GM19023 (cell line): ENCODE data around the gene METTL14.
"Not testable (repeated sequence)": the region's sequence is repeated elsewhere in the genome, so short reads cannot be mapped to it uniquely, and the experiment has no call there.

ENCODE experiments used
- ATAC-seq: cut with Tn5 transposase; IDR thresholded peaks from one replicate; pipeline ENCODE4 v1.9.1; 2021; ENCODE audit warnings: mild to moderate bottlenecking, moderate library complexity; ENCODE audit not compliant: unreplicated experiment

METTL14 gene

GRCh38 chr4:118684873-118685811 lies at the start of gene METTL14:
METTL14 (plus strand) TSS chr4:118685392; CDS start chr4:118685535, 143 bp downstream.
- ATAC-seq, result peak; percentile 100

GRCh38 chr4:118636126-118636525 lies 49.1 kb upstream of the METTL14 start:
- not testable (repeated sequence) for ATAC-seq

DNA sequence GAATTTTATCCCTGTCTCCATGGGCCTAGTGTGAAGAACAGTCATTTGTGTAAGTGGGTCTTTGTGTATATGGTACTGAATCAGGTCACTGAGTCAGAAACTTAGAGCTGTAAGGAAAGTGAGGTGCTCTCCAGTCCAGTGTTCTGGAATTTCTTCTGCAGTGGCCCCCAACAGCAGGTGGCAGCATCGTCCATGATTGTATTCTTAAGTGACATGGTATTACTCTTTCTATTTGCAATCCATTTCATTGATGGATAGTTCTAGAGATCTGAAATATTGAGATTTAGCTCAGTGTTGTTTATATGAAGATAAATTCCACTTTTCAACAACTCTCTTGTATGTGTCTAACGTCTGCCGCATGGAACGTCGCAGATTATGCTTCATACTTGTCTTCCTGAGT lies 20.5 kb upstream of the METTL14 start:
- not testable (repeated sequence) for ATAC-seq

DNA sequence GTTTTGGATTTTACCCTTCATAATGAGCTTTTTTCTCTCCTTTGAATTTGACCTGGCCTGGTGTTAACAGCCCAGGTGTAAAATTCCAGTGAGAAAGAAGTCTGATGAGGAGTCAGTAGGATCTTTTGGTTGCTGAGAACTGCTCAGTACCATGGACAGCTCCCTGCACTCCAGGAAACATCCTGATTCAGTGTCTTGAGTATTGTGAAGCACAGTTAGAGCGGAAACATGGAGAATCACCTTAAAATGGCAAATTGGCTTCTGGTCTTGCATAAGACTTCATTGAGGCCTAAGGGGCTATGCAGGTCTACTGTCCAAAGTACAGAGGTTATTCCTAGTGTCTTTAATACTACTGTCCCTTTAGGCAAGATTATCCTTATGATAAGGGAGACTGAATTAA lies 16.0 kb upstream of the METTL14 start:
- not testable (repeated sequence) for ATAC-seq

DNA sequence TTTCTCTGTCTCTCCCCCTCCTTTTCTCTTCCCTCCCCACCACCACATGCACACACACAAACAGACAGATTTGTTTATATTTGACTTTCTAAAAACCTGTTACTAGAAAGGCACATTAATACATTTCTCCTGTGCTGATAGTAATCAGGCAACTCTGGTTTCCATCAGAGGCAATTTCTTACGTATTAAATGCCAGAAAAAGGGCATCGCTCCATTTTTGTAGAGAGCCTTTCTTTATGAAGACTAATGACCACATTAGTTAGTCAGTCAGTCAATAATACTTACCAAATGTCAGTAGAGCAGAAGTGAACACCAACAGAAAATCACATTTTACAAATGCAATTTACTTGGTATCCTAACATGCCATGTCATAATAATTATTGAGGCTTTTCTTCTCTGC lies 14.2 kb upstream of the METTL14 start:
- not testable (repeated sequence) for ATAC-seq

- ATAC-seq, result no peak
Measured at GRCh38 chr4:118676128-118676527, 9.1 kb upstream of the METTL14 start.

DNA sequence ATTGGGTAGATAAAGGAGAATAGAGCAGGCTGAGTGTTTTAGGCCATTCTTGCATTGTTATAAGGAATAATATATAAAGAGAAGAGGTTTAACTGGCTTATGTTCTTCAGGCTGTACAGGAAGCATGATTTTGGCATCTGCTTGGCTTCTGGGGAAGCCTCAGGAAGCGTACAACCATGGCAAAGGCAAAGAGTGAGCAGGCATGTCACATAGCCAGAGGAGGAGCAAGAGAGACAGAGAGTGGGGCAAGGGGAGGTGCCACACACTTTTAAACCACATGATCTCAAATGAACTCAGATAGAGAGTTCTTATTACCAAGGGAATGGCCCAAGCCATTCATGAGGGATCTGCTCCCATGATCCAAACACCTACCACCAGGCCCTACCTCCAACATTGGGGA lies 4.4 kb upstream of the METTL14 start:
- ATAC-seq, result no peak

GRCh38 chr4:118682928-118683327 lies 2.3 kb upstream of the METTL14 start:
- ATAC-seq, result no peak

- no peak for ATAC-seq
Measured at GRCh38 chr4:118683513-118683912, 1.7 kb upstream of the METTL14 start.

DNA sequence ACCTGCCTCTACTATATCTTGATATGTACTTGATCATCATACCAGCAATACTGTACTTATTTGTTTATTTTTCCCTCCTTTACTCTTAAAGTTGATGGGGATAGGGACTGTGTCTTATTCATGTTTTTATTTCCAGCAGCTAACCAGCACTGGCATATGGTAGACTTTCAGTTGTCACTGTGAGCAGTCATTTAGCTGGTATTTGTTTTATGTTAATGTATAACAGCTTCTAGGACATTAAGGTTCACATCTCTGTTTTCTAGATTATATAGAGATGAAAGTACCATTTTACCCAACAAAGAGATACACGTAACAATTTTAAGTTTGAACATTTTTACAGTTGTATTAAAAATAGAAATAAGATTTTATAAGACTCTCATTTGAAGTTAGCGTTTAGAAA lies 17.9 kb downstream of the METTL14 start:
- ATAC-seq, result no peak

GRCh38 chr4:118711052-118711451 lies 25.9 kb downstream of the METTL14 start:
- no peak for ATAC-seq

DNA sequence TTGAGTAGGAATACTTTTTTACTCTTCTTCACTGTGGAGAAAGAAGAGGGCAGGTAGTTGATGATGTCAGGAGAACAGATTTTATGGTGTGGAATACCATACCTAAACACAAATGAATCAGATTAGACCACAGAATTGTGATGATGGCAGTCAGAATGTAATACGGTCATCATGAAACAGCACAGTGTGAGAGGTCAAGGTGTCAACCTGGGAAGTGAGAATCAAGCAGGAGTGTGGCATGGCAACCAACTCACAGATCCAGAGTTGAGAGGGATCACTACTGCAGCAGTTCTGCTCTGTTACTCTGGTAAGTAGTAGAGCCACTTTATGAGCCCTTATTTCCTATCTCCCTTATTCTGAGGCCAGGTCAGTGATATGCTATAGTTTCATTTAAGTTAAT lies 27.7 kb downstream of the METTL14 start:
- ATAC-seq, result no peak

- ATAC-seq, result no peak
Measured at GRCh38 chr4:118714682-118715081, 29.5 kb downstream of the METTL14 start.

- ATAC-seq, result no peak
Measured at GRCh38 chr4:118716304-118716703, 31.1 kb downstream of the METTL14 start.

DNA sequence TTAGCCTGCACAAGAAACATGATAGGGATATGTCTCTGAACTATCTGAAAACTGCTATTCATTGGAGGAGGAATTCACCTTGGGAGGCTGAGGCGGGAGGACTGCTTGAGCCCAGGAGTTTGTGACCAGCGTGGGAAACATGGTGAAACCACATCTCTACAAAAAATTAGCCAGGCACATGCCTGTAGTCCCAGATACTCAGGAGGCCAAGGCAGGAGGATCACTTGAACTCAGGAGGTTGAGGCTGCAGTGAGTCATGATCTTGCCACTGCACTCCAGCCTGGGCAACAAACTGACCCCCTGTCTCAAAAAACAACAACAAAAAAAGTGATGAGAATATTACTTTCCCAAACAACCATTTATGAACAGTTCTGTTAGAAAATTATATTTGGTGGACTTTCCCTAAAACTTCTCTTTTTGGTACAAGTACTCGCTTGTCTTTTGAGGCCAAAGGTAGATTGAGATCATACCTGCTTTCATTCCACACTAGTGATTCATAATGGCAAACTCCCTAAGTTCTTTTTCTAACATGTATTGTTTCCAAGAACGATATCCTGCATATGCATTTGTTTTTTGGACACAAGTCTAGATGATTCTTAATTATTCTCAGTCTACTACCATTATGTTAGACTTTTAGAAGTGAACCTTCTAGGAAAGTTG lies 33.4 kb downstream of the METTL14 start:
- no peak for ATAC-seq

DNA sequence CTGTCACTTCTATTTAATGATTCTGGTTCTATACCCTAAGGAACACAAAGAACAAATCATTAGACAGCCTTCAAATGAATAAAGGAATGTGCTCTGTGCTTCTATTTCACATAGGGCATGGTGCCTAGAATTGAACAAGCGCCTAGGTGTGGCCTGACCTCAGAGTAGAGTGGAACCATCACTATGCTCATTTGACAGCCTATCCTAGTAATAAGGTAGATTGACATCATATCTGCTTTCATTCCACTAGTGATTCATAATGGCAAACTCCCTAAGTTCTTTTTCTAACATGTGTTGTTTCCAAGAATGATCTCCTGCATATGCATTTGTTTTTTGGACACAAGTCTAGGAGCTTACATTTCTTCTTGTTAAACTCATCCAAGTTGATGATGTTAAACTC lies 36.6 kb downstream of the METTL14 start:
- no peak for ATAC-seq

- ATAC-seq, result no peak
Measured at GRCh38 chr4:118723369-118723768, 38.2 kb downstream of the METTL14 start.

DNA sequence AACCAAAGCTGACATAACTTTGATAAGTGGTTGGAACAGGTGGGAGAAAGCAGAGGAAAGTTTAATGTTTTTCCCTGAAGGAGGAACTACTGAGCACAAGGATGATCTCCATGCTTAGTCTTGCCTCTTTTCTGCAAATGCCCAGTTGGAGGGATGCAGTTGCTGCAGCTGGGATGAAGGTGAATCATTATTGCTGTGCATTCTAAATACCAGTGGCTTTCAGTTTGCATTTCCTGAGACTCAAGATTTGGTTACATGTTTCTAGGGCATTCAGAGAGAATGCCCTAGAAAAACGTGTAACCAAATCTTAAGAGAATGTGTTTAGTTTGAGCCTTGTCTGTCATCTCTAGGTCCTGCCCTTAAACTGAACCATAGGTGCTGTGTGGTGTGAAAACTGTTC lies 42.2 kb downstream of the METTL14 start:
- no peak for ATAC-seq

DNA sequence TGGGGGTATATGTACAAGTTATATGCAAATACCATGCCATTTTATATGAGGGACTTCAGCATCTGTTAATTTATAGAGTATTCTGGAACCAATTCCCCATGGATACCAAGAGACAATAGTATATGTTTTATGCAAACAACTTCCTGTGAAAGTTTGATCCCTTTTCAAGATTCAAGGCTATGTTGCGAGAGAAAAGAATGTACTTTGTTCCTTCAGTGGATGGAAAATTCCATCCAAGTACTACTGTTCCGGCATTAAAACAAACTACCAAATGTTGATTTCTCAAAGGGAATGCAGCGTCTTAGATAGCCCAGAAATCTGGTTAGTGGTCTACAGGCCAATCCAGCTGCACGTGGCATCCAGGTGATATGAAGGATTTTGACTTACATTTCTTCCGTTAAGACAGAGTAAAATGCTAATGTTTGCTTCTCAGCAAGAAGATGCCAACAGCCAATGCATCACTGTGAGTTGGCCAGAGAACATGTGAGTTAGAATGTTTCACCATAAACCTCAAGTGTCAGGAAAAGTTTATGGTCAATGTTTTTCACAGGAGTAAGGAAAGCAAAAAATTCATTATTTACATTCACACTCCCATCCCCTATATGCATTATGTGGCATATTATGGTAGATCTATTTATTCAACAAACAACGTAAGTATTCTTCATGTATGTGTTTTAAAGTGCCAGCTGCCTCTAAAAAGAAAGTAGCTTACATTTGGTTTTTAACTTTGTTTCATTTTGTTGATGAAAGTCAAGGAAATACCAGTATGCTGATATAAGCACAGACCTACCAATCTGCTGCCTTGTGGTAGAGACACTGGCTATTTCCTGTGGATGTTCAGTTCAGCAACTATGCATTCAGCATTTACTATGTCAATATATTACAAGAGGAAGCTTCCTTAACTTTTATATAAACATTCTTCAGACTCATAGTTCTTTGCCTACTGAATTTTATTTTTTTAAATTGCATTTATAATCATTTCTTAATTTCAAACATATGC lies 44.4 kb downstream of the METTL14 start:
- ATAC-seq, result no peak

DNA sequence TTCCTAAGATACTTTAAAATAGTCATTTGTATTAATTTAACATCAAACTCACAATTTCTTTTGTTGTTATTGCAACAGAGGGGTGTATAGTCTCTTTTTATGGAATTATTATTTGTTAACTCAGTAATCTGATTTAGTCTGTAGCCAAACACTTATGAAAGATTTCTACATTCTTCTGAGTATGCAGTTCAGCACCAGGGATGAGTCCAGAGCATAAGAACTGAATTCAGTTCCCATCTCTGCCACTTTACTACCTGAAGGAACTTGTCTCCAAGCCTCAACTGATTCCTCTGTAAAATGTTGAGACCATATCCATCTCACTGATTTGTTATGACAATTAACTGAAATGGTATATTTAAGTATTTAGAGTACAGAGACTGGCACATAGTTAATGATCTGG lies 45.5 kb downstream of the METTL14 start:
- ATAC-seq, result no peak
